ENCODE data around the gene KRI1.
"Not testable (repeated sequence)": the region's sequence is repeated elsewhere in the genome, so short reads cannot be mapped to it uniquely, and the experiment has no call there.

KRI1 gene

DNA sequence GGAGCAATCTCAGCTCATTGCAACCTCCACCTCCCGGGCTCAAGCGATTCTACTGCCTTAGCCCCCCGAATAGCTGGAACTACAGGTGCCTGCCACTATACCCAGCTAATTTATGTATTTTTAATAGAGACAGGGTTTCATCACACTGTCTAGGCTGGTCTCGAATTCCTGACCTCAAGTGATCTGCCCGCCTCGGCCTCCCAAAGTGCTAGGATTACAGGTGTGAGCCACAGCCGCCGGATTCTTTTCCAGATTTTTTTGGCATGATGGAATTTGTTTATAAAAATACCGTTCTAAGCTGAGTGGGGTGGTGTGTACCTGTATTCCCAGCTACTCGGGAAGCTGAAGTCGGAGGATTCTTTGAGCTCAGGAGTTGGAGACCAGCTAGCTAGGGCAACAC is 28.1 kb downstream of the KRI1 start:
- Histone ChIP-seq H3K27me3 (peaks cover 47% of the 10 kb centered on the region), H3K27ac (no peak overlapping the region), H3K4me1 (ENCODE audit: control insufficient read depth in 1 of 2, insufficient read depth in 1 of 2, low read depth in 1 of 2, low read length in 1 of 2) (peaks cover 4 to 6% of the 10 kb centered on the region in 2 experiments), H3K9me3 (no peaks in the 10 kb centered on the region), H3K36me3 (no peaks in the 10 kb centered on the region), H3K4me3 (ENCODE audit: low read depth in 1 of 2, low read length in 1 of 2) (no peak overlapping the region)
- TF ChIP-seq, protein P1, sequence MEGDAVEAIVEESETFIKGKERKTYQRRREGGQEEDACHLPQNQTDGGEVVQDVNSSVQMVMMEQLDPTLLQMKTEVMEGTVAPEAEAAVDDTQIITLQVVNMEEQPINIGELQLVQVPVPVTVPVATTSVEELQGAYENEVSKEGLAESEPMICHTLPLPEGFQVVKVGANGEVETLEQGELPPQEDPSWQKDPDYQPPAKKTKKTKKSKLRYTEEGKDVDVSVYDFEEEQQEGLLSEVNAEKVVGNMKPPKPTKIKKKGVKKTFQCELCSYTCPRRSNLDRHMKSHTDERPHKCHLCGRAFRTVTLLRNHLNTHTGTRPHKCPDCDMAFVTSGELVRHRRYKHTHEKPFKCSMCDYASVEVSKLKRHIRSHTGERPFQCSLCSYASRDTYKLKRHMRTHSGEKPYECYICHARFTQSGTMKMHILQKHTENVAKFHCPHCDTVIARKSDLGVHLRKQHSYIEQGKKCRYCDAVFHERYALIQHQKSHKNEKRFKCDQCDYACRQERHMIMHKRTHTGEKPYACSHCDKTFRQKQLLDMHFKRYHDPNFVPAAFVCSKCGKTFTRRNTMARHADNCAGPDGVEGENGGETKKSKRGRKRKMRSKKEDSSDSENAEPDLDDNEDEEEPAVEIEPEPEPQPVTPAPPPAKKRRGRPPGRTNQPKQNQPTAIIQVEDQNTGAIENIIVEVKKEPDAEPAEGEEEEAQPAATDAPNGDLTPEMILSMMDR (IDR thresholded peaks at IDR 0.05) = no peak

DNA sequence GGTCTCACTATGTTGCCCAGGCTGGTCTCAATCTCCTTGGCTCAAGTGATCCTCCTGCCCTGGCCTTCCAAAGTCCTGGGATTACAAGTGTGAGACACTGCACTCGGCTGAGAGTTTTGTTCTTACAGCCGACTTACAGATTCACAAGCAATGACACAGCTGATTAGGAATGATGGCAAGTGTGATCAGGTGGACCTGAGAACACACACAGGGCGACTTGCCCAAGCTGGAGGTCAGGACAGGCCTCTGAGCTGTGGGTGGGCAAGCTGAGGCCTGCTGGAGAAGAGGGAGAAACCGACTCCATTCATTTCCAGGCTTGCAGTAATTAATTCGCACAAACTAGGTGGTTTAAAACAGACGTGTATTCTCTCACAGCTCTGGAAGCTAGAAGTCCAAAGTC is 30.2 kb downstream of the KRI1 start:
- Histone ChIP-seq H3K36me3 (no peaks in the 10 kb centered on the region), H3K27me3 (peaks cover 45% of the 10 kb centered on the region), H3K9me3 (no peaks in the 10 kb centered on the region), H3K4me1 (ENCODE audit: control insufficient read depth in 1 of 2, insufficient read depth in 1 of 2, low read depth in 1 of 2, low read length in 1 of 2) (peaks cover 4 to 6% of the 10 kb centered on the region in 2 experiments), H3K4me3 (ENCODE audit: low read depth in 1 of 2, low read length in 1 of 2) (no peak overlapping the region), H3K27ac (no peak overlapping the region)
- TF ChIP-seq, protein P1 (IDR thresholded peaks at IDR 0.05) = no peak

DNA sequence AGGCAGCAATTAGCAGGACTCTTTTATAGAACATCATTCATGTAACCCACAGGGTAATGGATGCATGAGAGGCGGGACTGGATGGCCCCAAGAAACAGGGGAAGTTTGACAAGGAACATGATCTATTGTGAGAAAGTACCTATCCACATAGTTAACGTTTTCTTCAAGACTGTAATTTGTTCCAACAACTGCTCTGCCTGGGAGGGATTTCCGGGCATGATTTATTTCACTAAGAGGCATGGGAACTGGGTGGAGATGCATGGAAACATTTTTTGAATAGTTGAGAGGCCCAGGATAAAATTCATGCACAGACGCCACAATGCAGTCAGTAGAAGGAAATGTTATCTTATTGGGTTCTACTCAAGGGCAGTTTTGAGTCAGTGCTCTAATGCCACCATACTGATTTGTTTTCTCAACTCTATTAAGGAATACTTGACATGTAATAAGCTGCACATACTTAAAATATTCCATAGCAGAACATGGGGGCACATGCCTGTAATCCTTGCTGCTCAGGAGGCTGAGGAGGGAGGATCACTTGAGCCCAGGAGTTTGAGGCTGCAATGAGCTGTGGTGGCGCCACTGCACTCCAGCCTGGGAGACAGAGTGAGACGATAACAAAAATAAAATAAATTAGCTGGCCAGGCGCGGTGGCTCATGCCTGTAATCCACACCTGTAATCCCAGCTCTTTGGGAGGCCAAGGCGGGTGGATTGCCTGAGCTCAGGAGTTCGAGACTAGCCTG is 32.0 kb downstream of the KRI1 start:
- no peak overlapping the region for H3K27ac ChIP-seq
- no peaks in the 10 kb centered on the region for H3K36me3 ChIP-seq
- H3K4me3 ChIP-seq (ENCODE audit: low read depth in 1 of 2, low read length in 1 of 2) = no peak overlapping the region
- H3K27me3 ChIP-seq = peaks cover 32% of the 10 kb centered on the region
- no peaks in the 10 kb centered on the region for H3K9me3 ChIP-seq
- TF ChIP-seq, protein P1 (IDR thresholded peaks at IDR 0.05) = no peak
- H3K4me1 ChIP-seq (ENCODE audit: control insufficient read depth in 1 of 2, insufficient read depth in 1 of 2, low read depth in 1 of 2, low read length in 1 of 2) = peaks cover 0 to under 1% of the 10 kb centered on the region in 2 experiments

DNA sequence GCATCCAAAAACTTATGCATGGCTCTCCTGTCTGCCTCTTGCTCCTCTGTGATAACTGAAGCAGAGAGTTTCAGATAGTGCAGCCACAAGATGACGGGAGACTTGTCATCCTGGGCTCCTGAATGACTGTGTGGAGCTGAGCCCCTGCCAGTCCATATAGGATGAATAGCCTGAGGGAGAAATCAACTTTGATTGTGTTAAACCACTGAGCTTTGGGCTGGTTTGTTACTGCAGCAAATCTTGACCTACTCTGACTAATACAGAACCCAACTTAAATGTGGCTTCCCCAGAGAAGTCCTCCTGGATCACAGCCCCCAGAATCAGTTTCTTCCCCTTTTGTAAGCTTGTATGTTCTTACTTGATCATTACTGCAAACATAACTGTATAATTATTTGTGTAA is 33.4 kb downstream of the KRI1 start:
- H3K36me3 ChIP-seq = no peaks in the 10 kb centered on the region
- no peak overlapping the region for H3K27ac ChIP-seq
- H3K27me3 ChIP-seq = peaks cover 18% of the 10 kb centered on the region
- H3K4me3 ChIP-seq (ENCODE audit: low read depth in 1 of 2, low read length in 1 of 2) = no peak overlapping the region
- H3K9me3 ChIP-seq = no peaks in the 10 kb centered on the region
- TF ChIP-seq, protein P1 (IDR thresholded peaks at IDR 0.05) = no peak
- no peaks in the 10 kb centered on the region for H3K4me1 ChIP-seq (ENCODE audit: control insufficient read depth in 1 of 2, insufficient read depth in 1 of 2, low read depth in 1 of 2, low read length in 1 of 2)

DNA sequence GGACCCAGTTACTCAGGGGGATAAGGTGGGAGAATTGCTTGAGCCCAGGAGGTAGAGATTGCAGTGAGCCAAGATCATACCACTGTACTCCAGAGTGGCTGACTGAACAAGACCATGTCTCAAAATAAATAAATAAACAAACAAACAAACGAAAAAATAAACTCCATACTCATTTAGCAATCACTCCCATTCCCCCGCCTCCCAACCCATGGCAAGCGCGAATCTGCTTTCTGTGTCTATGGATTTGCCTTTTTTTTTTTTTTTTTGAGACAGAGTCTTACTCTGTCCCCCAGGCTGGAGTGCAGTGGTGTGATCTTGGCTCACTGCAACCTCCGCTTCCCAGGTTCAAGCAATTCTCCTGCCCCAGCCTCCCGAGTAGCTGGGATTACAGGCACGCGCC is 38.9 kb downstream of the KRI1 start:
- not testable (repeated sequence) for H3K4me3 ChIP-seq (ENCODE audit: low read depth in 1 of 2, low read length in 1 of 2); H3K9me3 ChIP-seq; H3K4me1 ChIP-seq (ENCODE audit: control insufficient read depth in 1 of 2, insufficient read depth in 1 of 2, low read depth in 1 of 2, low read length in 1 of 2); H3K36me3 ChIP-seq; H3K27ac ChIP-seq
- H3K27me3 ChIP-seq = peaks cover 21% of the 10 kb centered on the region

DNA sequence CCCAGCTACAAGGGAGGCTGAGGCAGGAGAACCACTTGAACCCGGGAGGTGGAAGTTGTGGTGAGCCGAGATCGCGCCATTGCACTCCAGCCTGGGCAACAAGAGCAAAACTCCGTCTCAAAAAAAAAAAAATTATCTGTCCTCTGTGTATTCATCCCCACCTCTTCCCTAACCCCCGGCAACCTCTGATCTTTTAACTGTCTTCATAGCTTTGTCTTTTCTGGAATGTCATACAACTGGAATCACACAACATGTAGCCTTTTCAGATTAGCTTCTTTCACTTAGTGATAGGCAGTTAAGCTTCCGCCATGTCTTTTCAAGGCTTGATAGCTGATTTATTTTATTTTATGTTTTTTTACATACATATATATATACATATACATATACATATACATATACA is 40.2 kb downstream of the KRI1 start:
- H3K4me1 ChIP-seq (ENCODE audit: control insufficient read depth in 1 of 2, insufficient read depth in 1 of 2, low read depth in 1 of 2, low read length in 1 of 2) = no peaks in the 10 kb centered on the region
- no peaks in the 10 kb centered on the region for H3K36me3 ChIP-seq
- H3K27me3 ChIP-seq = peaks cover 33% of the 10 kb centered on the region
- H3K27ac ChIP-seq = no peak overlapping the region
- TF ChIP-seq, protein P1 (IDR thresholded peaks at IDR 0.05) = no peak
- no peak overlapping the region for H3K4me3 ChIP-seq (ENCODE audit: low read depth in 1 of 2, low read length in 1 of 2)
- H3K9me3 ChIP-seq = no peaks in the 10 kb centered on the region
